Measurements from ENCODE around the gene PDE4B. TPM values are rescaled to one million over a fixed set of nuclear protein-coding genes. Genes with fewer than 3 reads are reported as not detected.

The PDE4B gene
- total and polyA plus RNA-seq, 2 of the 13 experiments (the other 11 are each of a cell fraction or from before 2014, with no cell fraction given), result not detected

- no peak overlapping the region for H3K9ac ChIP-seq (ENCODE audit: insufficient read depth, low read depth, low read length)
- no peak for DNase-seq (ENCODE audit: low spot score)
- ChIA-PET POLR2A (no interaction called here), CTCF (ENCODE audit: low intra/inter-chr PET ratio, low total read pairs) (no interaction called here)
- H3K4me3 ChIP-seq (replicated peaks in 1 of 3; ENCODE audit: insufficient read depth in 1 of 3, low read depth in 2 of 3, low read length in 3 of 3), result no peak overlapping the region
- no peaks in the 10 kb centered on the region for H3K9me3 ChIP-seq (ENCODE audit: low read length)
- no peaks in the 10 kb centered on the region for H4K20me1 ChIP-seq (ENCODE audit: insufficient read depth, low read length)
- no peaks in the 10 kb centered on the region for H3K79me2 ChIP-seq (ENCODE audit: insufficient read depth, low read length)
- ATAC-seq, result no peak
- no peak overlapping the region for H3K4me2 ChIP-seq (ENCODE audit: low read depth, low read length)
- no peaks in the 10 kb centered on the region for H3K4me1 ChIP-seq (ENCODE audit: insufficient read depth, low read length)
- no peak for FAIRE-seq
- no peak overlapping the region for H2AFZ ChIP-seq (ENCODE audit: low read length)
- no TSS peak for BruUV-seq (replicated peaks)
- TF ChIP-seq CREBL2 (CRISPR knock-in tag; IDR thresholded peaks at IDR 0.05; ENCODE audit: borderline replicate concordance) (no peak), CBX2 (IDR thresholded peaks at IDR 0.05; ENCODE audit: low read depth, low read length) (no peak), CBX2 (CRISPR knock-in tag; IDR thresholded peaks at IDR 0.05; ENCODE audit: low read depth) (no peak), XRCC5 (optimal IDR thresholded peaks at IDR 0.05; ENCODE audit: low read length) (no peak), ZFP91 (CRISPR knock-in tag; IDR thresholded peaks at IDR 0.05; ENCODE audit: borderline replicate concordance) (no peak), ZSCAN5A (CRISPR knock-in tag; IDR thresholded peaks at IDR 0.05; ENCODE audit: borderline replicate concordance) (no peak), ZNF83 (CRISPR knock-in tag; IDR thresholded peaks at IDR 0.05; ENCODE audit: borderline replicate concordance) (no peak), PHB2 (IDR thresholded peaks at IDR 0.05; ENCODE audit: partially characterized antibody) (no peak), ZC3H4 (CRISPR knock-in tag; IDR thresholded peaks at IDR 0.05; ENCODE audit: borderline replicate concordance) (no peak), HMGA1 (CRISPR knock-in tag; conservative IDR thresholded peaks at IDR 0.05) (no peak), SALL2 (CRISPR knock-in tag; IDR thresholded peaks at IDR 0.05) (no peak), ZNF766 (CRISPR knock-in tag; IDR thresholded peaks at IDR 0.05; ENCODE audit: borderline replicate concordance) (no peak), TBP (CRISPR knock-in tag; IDR thresholded peaks at IDR 0.05) (no peak), BHLHE40 (IDR thresholded peaks at IDR 0.05; ENCODE audit: low read length) (no peak), ZNF652 (CRISPR knock-in tag; IDR thresholded peaks at IDR 0.05; ENCODE audit: borderline replicate concordance, low read depth) (no peak), SMAD9 (CRISPR knock-in tag; IDR thresholded peaks at IDR 0.05) (no peak), PBX2 (CRISPR knock-in tag; IDR thresholded peaks at IDR 0.05) (no peak), NR0B2 (CRISPR knock-in tag; IDR thresholded peaks at IDR 0.05) (no peak)
- 5% methylated on average over 3 of the region's 3 CpGs for WGBS (ENCODE audit: low lambda C conversion rate)
- H3K36me3 ChIP-seq (replicated peaks in 1 of 2; ENCODE audit: control insufficient read depth in 1 of 2, insufficient read depth in 2 of 2, low read length in 2 of 2), result no peaks in the 10 kb centered on the region
- H3K27me3 ChIP-seq (ENCODE audit: control insufficient read depth in 1 of 2, insufficient read depth in 2 of 2, low read length in 2 of 2), result no peaks in the 10 kb centered on the region
- in situ Hi-C loops (cut with HindIII; ENCODE audit: extremely low pct_ligation_motif_present, low pct_unique_long_range_greater_than_20kb) (no loop called here), intact Hi-C loops (cut with micrococcal nuclease; ENCODE audit: unreplicated experiment) (no loop called here)
- H3K27ac ChIP-seq (ENCODE audit: extremely low read length, insufficient read depth, low read length), result no peak overlapping the region
These were observed 531.4 kb downstream of the PDE4B start for GRCh38 chr1:66323958-66324625.

Data from HepG2 (cell line).